HepG2 (cell line): Measurements from ENCODE around the gene BLMH. TPM values are rescaled to one million over a fixed set of nuclear protein-coding genes. Genes with fewer than 3 reads are reported as not detected.

Experiments used
- ATAC-seq: fragments of 200-7000 bp; cut with Tn5 transposase; 3 replicates; pipeline ENCODE4 v1.9.1; 2020; ENCODE audit warnings: mild to moderate bottlenecking, moderate library complexity
- BruUV-seq: library from RNA; stranded (reverse); fragments of 400-500 nt; replicated peaks from 2 replicates; lab custom pipeline; 2021; lab: Mats Ljungman, UMichigan
- CTCF ChIA-PET: fragments of 300-600 bp; formaldehyde crosslinking; extraction: SDS; loops from one replicate; lab custom pipeline; 2021; ENCODE audit warnings: low total read pairs, inconsistent platforms, low intra/inter-chr PET ratio; lab: Yijun Ruan, JAX
- POLR2A ChIA-PET: fragments of 350-600 bp; sonication (Branson Sonifier 250); formaldehyde crosslinking; loops from one replicate; lab custom pipeline; 2020; ENCODE audit warnings: antibody characterized with exemption, inconsistent platforms; lab: Yijun Ruan, JAX
- DNase-seq: peaks from one replicate; pipeline ENCODE4 v3.0.0-alpha.2; 2015; ENCODE audit warnings: low spot score
- FAIRE-seq: peaks from 3 replicates; lab custom pipeline; 2011; peaks lifted over from hg19 to GRCh38; lab: Jason Lieb, UNC
- H2AFZ ChIP-seq: one replicate; pipeline ENCODE4 v1.6.1; 2011; ENCODE audit warnings: low read length, inconsistent platforms
- H3K27ac ChIP-seq: fragments of 300-600 bp; 3 replicates; pipeline ENCODE4 v1.8.0; 2011; ENCODE audit warnings: mixed run types, mild to moderate bottlenecking, mixed read lengths, low read length, inconsistent platforms; ENCODE audit not compliant: insufficient read depth; ENCODE audit errors: extremely low read length
- H3K27me3 ChIP-seq, 2 experiments: fragments of 200-600 bp in 1 of 2; 2 replicates in 1 of 2; 3 replicates in 1 of 2; pipeline versions ENCODE4 v1.6.0 to v1.8.0; 2011; ENCODE audit warnings: low read length in 2 of 2, mild to moderate bottlenecking in 2 of 2, moderate library complexity in 2 of 2, inconsistent platforms in 1 of 2; ENCODE audit not compliant: insufficient read depth in 2 of 2, control insufficient read depth in 1 of 2
- H3K36me3 ChIP-seq, 2 experiments: fragments of 200-600 bp in 1 of 2; replicated peaks in 1 of 2; 2 replicates in 1 of 2; 3 replicates in 1 of 2; pipeline versions ENCODE4 v1.5.1 to v1.8.0; 2011; ENCODE audit warnings: low read length in 2 of 2, inconsistent platforms in 1 of 2; ENCODE audit not compliant: insufficient read depth in 2 of 2, control insufficient read depth in 1 of 2
- H3K4me1 ChIP-seq: 2 replicates; pipeline ENCODE4 v1.5.1; 2012; ENCODE audit warnings: low read length, inconsistent platforms; ENCODE audit not compliant: insufficient read depth
- H3K4me2 ChIP-seq: 2 replicates; pipeline ENCODE4 v1.6.0; 2011; ENCODE audit warnings: low read depth, low read length, inconsistent platforms
- H3K4me3 ChIP-seq, 3 experiments: fragments of 200-600 bp in 1 of 3; sonication (generic), shearing (Covaris generic) in 1 of 3; replicated peaks in 1 of 3; 2 replicates each; pipeline ENCODE4 v1.5.1; 2011 to 2016; ENCODE audit warnings: low read length in 3 of 3, inconsistent platforms in 2 of 3, low read depth in 2 of 3, mild to moderate bottlenecking in 2 of 3, control low read depth in 1 of 3, mixed read lengths in 1 of 3; ENCODE audit not compliant: insufficient read depth in 1 of 3
- H3K79me2 ChIP-seq: one replicate; pipeline ENCODE4 v1.6.1; 2011; ENCODE audit warnings: low read length, inconsistent platforms; ENCODE audit not compliant: insufficient read depth
- H3K9ac ChIP-seq: 2 replicates; pipeline ENCODE4 v1.6.0; 2011; ENCODE audit warnings: mild to moderate bottlenecking, low read depth, low read length, inconsistent platforms; ENCODE audit not compliant: insufficient read depth
- H3K9me3 ChIP-seq: 2 replicates; pipeline ENCODE4 v1.5.1; 2012; ENCODE audit warnings: mild to moderate bottlenecking, low read length
- H4K20me1 ChIP-seq: 2 replicates; pipeline ENCODE4 v1.6.0; 2011; ENCODE audit warnings: inconsistent platforms, mild to moderate bottlenecking, low read length, moderate library complexity; ENCODE audit not compliant: insufficient read depth
- CEBPB ChIP-seq: IDR thresholded peaks from 2 replicates; pipeline ENCODE4 v1.6.1; 2011; ENCODE audit warnings: low read depth, low read length, improper control_type of control experiment, borderline replicate concordance
- CENPX ChIP-seq: sonication (generic); formaldehyde crosslinking; IDR thresholded peaks from 2 replicates; pipeline ENCODE4 v1.9.0; 2021; ENCODE audit warnings: mild to moderate bottlenecking, missing genetic modification reagents, moderate library complexity
- GABPB1 ChIP-seq: IDR thresholded peaks from 2 replicates; pipeline ENCODE4 v1.6.1; 2016; ENCODE audit warnings: mild to moderate bottlenecking, missing genetic modification reagents, moderate library complexity, missing compliant biosample characterization
- GATAD2A ChIP-seq: IDR thresholded peaks from 2 replicates; pipeline ENCODE4 v1.6.1; 2016
- KDM2A ChIP-seq: sonication (generic); formaldehyde crosslinking; IDR thresholded peaks from 2 replicates; pipeline ENCODE4 v1.4.0; 2020; ENCODE audit warnings: low read depth, missing genetic modification reagents, borderline replicate concordance
- NFE2L1 ChIP-seq: sonication (generic); formaldehyde crosslinking; IDR thresholded peaks from 2 replicates; pipeline ENCODE4 v1.4.0; 2020; ENCODE audit warnings: missing genetic modification reagents, mild to moderate bottlenecking, borderline replicate concordance
- NFYB ChIP-seq: sonication (generic); formaldehyde crosslinking; IDR thresholded peaks from 2 replicates; pipeline ENCODE4 v1.4.0; 2020; ENCODE audit warnings: missing genetic modification reagents
- PRPF4 ChIP-seq: fragments of 200-400 bp; formaldehyde crosslinking; IDR thresholded peaks from 2 replicates; pipeline ENCODE4 v1.6.1; 2016; ENCODE audit warnings: low read length, low read depth; ENCODE audit not compliant: poor library complexity, severe bottlenecking
- RCOR2 ChIP-seq: IDR thresholded peaks from 2 replicates; pipeline ENCODE4 v1.6.1; 2016; ENCODE audit warnings: missing biosample characterization, missing genetic modification reagents
- SMAD3 ChIP-seq: sonication (generic); formaldehyde crosslinking; IDR thresholded peaks from 2 replicates; pipeline ENCODE4 v1.4.0; 2020; ENCODE audit warnings: missing genetic modification reagents
- SRSF9 ChIP-seq: fragments of 200-400 bp; formaldehyde crosslinking; IDR thresholded peaks from 2 replicates; pipeline ENCODE4 v1.6.1; 2018; ENCODE audit warnings: borderline replicate concordance, mild to moderate bottlenecking, low read depth, low read length; ENCODE audit not compliant: insufficient read depth, poor library complexity, severe bottlenecking
- ZEB1 ChIP-seq: IDR thresholded peaks from 2 replicates; pipeline ENCODE4 v1.6.1; 2012; ENCODE audit warnings: mild to moderate bottlenecking, low read depth, inconsistent platforms; ENCODE audit not compliant: insufficient replicate concordance
- ZNF253 ChIP-seq: sonication (generic); formaldehyde crosslinking; IDR thresholded peaks from 2 replicates; pipeline ENCODE4 v1.8.0; 2022; ENCODE audit warnings: mild to moderate bottlenecking, missing genetic modification reagents, borderline replicate concordance
- ZNF260 ChIP-seq: sonication (generic); formaldehyde crosslinking; IDR thresholded peaks from 2 replicates; pipeline ENCODE4 v1.4.0; 2020; ENCODE audit warnings: missing genetic modification reagents, low read depth, mild to moderate bottlenecking, borderline replicate concordance
- ZNF746 ChIP-seq: sonication (generic); formaldehyde crosslinking; IDR thresholded peaks from 2 replicates; pipeline ENCODE4 v1.8.0; 2022; ENCODE audit warnings: mild to moderate bottlenecking, missing genetic modification reagents
- WGBS: methylation state at CpG from one replicate; pipeline ENCODE4 v1.1.6; 2017; ENCODE audit warnings: low lambda C conversion rate; 5-methylcytosine and 5-hydroxymethylcytosine counted together
- in situ Hi-C: cut with HindIII; loops from 2 replicates; pipeline ENCODE4 v1.10.0; 2017; ENCODE audit warnings: low pct_unique_long_range_greater_than_20kb; ENCODE audit not compliant: extremely low pct_ligation_motif_present
- intact Hi-C: fragments of 100-400 bp; cut with micrococcal nuclease; formaldehyde crosslinking; loops from one replicate; pipeline ENCODE4 v1.10.0; 2022; ENCODE audit not compliant: unreplicated experiment
- polyA plus RNA-seq, 8 experiments: library from polyadenylated mRNA; depleted of rRNA in 3 of 8; stranded (reverse) in 7 of 8; unstranded in 1 of 8; fragments of >200 nt; fragmentation: Illumina TruSeq in 4 of 8; extraction: Trizol in 4 of 8; gene quantifications; 2 replicates each; pipeline versions ENCODE4 v1.2.1 to v1.2.3, GENCODE V29; 2011 to 2016; ENCODE audit warnings: low read depth in 4 of 8, missing spikeins in 1 of 8, mixed read lengths in 1 of 8; ENCODE audit not compliant: insufficient read depth in 1 of 8
- total RNA-seq, 5 experiments: library from RNA; depleted of rRNA; stranded (reverse); fragments of >200 nt; fragmentation: Illumina TruSeq; extraction: Trizol; gene quantifications; 2 replicates each; pipeline ENCODE4 v1.2.3, GENCODE V29; 2016; ENCODE audit warnings: low read depth in 1 of 5
- TF ChIP-seq, protein P1 (sequence below): sonication (generic); formaldehyde crosslinking; IDR thresholded peaks from 2 replicates; pipeline ENCODE4 v1.8.0; 2022; ENCODE audit warnings: missing genetic modification reagents, mild to moderate bottlenecking, borderline replicate concordance
- TF ChIP-seq, protein P2 (sequence below): sonication (generic); formaldehyde crosslinking; IDR thresholded peaks from 2 replicates; pipeline ENCODE4 v1.4.0; 2020; ENCODE audit warnings: missing genetic modification reagents

The BLMH gene
- total and polyA plus RNA-seq, 2 of the 13 experiments (the other 11 are each of a cell fraction or from before 2014, with no cell fraction given), result 12.1 to 41.0 TPM

DNA sequence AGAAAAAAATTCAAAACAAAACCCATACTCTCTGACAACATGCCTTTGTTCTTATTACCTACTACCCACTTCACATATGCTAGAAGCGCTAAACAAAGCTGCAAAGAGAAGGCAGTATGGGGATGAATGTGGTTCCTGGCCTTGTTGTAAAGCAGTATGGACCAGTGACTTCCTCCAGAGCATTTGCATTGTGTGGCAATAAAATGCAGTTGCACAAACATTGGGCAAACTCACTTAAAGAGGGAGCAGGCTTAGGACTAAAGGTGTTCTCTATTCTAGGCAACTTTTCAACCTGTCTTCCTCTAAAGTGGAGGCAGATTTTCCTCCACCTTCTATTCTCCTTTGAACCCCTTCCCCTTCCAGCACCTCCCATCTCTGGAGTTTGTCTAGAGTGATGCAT, 25.0 kb upstream of the BLMH start:
- Histone ChIP-seq H3K27me3 (peaks cover 0 to 6% of the 10 kb centered on the region in 2 experiments; a peak in 1 of 5 replicates), H3K36me3 (no peaks in the 10 kb centered on the region), H3K4me3 (no peak overlapping the region), H3K4me1 (peaks cover 46% of the 10 kb centered on the region), H3K79me2 (no peaks in the 10 kb centered on the region), H3K9me3 (no peaks in the 10 kb centered on the region), H3K27ac (no peak overlapping the region), H2AFZ (peak overlapping the region; percentile 54), H3K9ac (no peak overlapping the region), H3K4me2 (no peak overlapping the region), H4K20me1 (no peaks in the 10 kb centered on the region)
- POLR2A ChIA-PET, result no interaction called here
- ATAC-seq (peak; percentile 41; the same call in 1 of the 3 replicates), FAIRE-seq (no peak), DNase-seq (no peak)
- intact Hi-C loops, result no loop called here
- 60% methylated on average over 1 of the region's 1 CpG for WGBS
- no TSS peak for BruUV-seq
- in situ Hi-C loops, result no loop called here
- CTCF ChIA-PET, result no interaction called here
- TF ChIP-seq CEBPB (peak; percentile 81), GATAD2A (CRISPR knock-in tag) (no peak)

DNA sequence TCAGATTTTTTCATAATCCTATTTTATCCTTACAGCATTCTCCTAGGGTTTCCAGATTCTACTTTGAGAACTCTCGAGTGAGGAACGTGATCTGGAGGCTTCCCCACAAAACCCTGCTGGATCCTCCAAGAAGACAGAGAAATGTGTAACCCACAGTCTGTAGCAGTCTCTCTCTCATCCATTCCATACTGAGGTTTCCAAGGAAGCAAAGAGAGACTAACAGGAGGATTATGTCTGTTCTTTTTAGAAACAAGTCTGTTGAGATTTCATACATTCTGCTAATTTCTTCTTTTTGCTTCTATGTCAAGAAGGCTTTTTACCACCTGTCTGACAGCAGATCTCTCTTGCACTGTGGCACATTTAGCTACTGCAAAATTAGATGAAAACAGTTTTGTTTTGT, 23.4 kb upstream of the BLMH start:
- H3K36me3 ChIP-seq, result no peaks in the 10 kb centered on the region
- no peak overlapping the region for H3K9ac ChIP-seq
- in situ Hi-C loops (no loop called here), intact Hi-C loops (no loop called here)
- ATAC-seq (no peak), DNase-seq (no peak), FAIRE-seq (no peak)
- H3K4me2 ChIP-seq, result no peak overlapping the region
- 2% methylated on average over 2 of the region's 2 CpGs for WGBS
- no TSS peak for BruUV-seq
- H3K4me1 ChIP-seq, result peaks cover 34% of the 10 kb centered on the region
- H3K27ac ChIP-seq, result no peak overlapping the region
- ChIA-PET POLR2A (no interaction called here), CTCF (no interaction called here)
- H3K79me2 ChIP-seq, result no peaks in the 10 kb centered on the region
- no peak overlapping the region for H3K4me3 ChIP-seq
- H3K9me3 ChIP-seq, result no peaks in the 10 kb centered on the region
- H2AFZ ChIP-seq, result no peak overlapping the region
- H4K20me1 ChIP-seq, result no peaks in the 10 kb centered on the region
- H3K27me3 ChIP-seq, result peaks cover 0 to 6% of the 10 kb centered on the region in 2 experiments; a peak in 1 of 5 replicates
- no peak for TF ChIP-seq ZNF260 (CRISPR knock-in tag)
- no peak for TF ChIP-seq KDM2A
- no peak for TF ChIP-seq ZNF746 (CRISPR knock-in tag)
- TF ChIP-seq NFYB (CRISPR knock-in tag), result no peak
- no peak for TF ChIP-seq SRSF9
- TF ChIP-seq NFE2L1 (CRISPR knock-in tag), result no peak
- no peak for TF ChIP-seq ZNF253 (CRISPR knock-in tag)
- TF ChIP-seq, protein P1, sequence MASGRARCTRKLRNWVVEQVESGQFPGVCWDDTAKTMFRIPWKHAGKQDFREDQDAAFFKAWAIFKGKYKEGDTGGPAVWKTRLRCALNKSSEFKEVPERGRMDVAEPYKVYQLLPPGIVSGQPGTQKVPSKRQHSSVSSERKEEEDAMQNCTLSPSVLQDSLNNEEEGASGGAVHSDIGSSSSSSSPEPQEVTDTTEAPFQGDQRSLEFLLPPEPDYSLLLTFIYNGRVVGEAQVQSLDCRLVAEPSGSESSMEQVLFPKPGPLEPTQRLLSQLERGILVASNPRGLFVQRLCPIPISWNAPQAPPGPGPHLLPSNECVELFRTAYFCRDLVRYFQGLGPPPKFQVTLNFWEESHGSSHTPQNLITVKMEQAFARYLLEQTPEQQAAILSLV (CRISPR knock-in tag), result no peak
- no peak for TF ChIP-seq RCOR2 (CRISPR knock-in tag)
- TF ChIP-seq PRPF4, result no peak
- TF ChIP-seq GABPB1 (CRISPR knock-in tag), result no peak
- no peak for TF ChIP-seq ZEB1
- no peak for TF ChIP-seq CENPX (CRISPR knock-in tag)
- TF ChIP-seq, protein P2, sequence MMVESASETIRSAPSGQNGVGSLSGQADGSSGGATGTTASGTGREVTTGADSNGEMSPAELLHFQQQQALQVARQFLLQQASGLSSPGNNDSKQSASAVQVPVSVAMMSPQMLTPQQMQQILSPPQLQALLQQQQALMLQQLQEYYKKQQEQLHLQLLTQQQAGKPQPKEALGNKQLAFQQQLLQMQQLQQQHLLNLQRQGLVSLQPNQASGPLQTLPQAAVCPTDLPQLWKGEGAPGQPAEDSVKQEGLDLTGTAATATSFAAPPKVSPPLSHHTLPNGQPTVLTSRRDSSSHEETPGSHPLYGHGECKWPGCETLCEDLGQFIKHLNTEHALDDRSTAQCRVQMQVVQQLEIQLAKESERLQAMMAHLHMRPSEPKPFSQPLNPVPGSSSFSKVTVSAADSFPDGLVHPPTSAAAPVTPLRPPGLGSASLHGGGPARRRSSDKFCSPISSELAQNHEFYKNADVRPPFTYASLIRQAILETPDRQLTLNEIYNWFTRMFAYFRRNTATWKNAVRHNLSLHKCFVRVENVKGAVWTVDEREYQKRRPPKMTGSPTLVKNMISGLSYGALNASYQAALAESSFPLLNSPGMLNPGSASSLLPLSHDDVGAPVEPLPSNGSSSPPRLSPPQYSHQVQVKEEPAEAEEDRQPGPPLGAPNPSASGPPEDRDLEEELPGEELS (CRISPR knock-in tag), result no peak
- no peak for TF ChIP-seq SMAD3 (CRISPR knock-in tag)
